Lower leg skin (tissue), 3 donors: ENCODE results near the gene MAGI2.

ENCODE experiments used
- POLR2A ChIP-seq, 2 donors: fragments of 450-650 bp; IDR thresholded peaks; one replicate each; pipeline ENCODE4 v1.6.1; 2016 to 2017; ENCODE audit warnings: antibody characterized with exemption in 2 of 2, mild to moderate bottlenecking in 1 of 2, moderate library complexity in 1 of 2
- TF ChIP-seq, protein P1 (sequence below), 3 donors: fragments of 450-650 bp; IDR thresholded peaks; one replicate each; pipeline ENCODE4 v1.5.1; 2016; ENCODE audit warnings: antibody characterized with exemption in 3 of 3, mild to moderate bottlenecking in 3 of 3, moderate library complexity in 2 of 3

DNA sequence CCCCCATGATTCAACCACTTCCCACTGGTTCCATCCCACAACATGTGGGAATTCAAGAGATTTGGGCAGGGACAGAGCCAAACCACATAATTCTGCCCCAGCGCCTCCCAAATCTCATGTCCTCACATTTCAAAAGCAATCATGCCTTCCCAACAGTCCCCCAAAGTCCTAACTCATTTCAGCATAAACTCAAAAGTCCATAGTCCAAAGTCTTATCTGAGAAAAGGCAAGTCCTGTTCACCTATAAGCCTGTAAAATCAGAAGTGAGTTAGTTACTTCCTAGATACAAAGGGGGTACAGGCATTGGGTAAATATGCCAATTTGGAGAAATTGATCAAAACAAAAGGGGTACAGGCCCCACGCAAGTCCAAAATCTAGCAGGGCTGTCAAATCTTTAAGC lies 272.9 kb downstream of the MAGI2 start:
- no peak for TF ChIP-seq POLR2A (IDR thresholded peaks at IDR 0.05)
- TF ChIP-seq, protein P1, sequence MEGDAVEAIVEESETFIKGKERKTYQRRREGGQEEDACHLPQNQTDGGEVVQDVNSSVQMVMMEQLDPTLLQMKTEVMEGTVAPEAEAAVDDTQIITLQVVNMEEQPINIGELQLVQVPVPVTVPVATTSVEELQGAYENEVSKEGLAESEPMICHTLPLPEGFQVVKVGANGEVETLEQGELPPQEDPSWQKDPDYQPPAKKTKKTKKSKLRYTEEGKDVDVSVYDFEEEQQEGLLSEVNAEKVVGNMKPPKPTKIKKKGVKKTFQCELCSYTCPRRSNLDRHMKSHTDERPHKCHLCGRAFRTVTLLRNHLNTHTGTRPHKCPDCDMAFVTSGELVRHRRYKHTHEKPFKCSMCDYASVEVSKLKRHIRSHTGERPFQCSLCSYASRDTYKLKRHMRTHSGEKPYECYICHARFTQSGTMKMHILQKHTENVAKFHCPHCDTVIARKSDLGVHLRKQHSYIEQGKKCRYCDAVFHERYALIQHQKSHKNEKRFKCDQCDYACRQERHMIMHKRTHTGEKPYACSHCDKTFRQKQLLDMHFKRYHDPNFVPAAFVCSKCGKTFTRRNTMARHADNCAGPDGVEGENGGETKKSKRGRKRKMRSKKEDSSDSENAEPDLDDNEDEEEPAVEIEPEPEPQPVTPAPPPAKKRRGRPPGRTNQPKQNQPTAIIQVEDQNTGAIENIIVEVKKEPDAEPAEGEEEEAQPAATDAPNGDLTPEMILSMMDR (IDR thresholded peaks at IDR 0.05) = no peak
